ENCODE data around the gene FHL5.

GRCh38 chr6:96657344-96657743, 94.4 kb downstream of the FHL5 start:
- no peak for TF ChIP-seq CTCF (conservative IDR thresholded peaks at IDR 0.05)
- TF ChIP-seq EZH2 (IDR thresholded peaks at IDR 0.05; ENCODE audit: low read depth) = no peak

Measured in PC-9 (cell line).